ENCODE data around the gene FOXP2.
"Not testable (repeated sequence)": the region's sequence is repeated elsewhere in the genome, so short reads cannot be mapped to it uniquely, and the experiment has no call there.

DNA sequence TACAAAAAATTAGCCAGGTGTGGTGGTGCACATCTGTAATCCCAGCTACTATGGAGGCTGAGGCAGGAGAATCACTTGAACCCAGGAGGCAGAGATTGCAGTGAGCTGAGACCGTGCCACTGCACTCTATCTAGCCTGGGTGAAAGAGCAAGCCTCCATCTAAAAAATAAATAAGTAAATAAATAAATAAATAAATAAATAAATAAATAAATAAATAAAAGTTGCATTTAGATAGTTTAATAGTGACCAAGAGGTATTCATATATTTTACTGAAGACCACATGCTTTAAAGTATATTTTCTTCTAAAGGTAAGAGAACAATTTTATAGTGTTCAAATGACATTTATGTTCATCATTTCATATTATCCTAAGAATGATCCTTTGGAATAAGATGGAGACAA, 82.9 kb downstream of the FOXP2 start:
- TF ChIP-seq, protein P1, sequence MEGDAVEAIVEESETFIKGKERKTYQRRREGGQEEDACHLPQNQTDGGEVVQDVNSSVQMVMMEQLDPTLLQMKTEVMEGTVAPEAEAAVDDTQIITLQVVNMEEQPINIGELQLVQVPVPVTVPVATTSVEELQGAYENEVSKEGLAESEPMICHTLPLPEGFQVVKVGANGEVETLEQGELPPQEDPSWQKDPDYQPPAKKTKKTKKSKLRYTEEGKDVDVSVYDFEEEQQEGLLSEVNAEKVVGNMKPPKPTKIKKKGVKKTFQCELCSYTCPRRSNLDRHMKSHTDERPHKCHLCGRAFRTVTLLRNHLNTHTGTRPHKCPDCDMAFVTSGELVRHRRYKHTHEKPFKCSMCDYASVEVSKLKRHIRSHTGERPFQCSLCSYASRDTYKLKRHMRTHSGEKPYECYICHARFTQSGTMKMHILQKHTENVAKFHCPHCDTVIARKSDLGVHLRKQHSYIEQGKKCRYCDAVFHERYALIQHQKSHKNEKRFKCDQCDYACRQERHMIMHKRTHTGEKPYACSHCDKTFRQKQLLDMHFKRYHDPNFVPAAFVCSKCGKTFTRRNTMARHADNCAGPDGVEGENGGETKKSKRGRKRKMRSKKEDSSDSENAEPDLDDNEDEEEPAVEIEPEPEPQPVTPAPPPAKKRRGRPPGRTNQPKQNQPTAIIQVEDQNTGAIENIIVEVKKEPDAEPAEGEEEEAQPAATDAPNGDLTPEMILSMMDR (IDR thresholded peaks at IDR 0.05; ENCODE audit: poor library complexity), result not testable (repeated sequence)
- TF ChIP-seq EZH2phosphoT487 (IDR thresholded peaks at IDR 0.05; ENCODE audit: low read depth, severe bottlenecking, unreplicated experiment); EZH2 (IDR thresholded peaks at IDR 0.05; ENCODE audit: borderline replicate concordance): not testable (repeated sequence)
